HL-60 (cell line): ENCODE measurements around the gene NPY4R2.
"Not testable (repeated sequence)": the region's sequence is repeated elsewhere in the genome, so short reads cannot be mapped to it uniquely, and the experiment has no call there.

Experiments
- CTCF ChIP-seq: IDR thresholded peaks from one replicate; pipeline ENCODE4 v1.5.1; 2011; ENCODE audit warnings: low read length, control low read depth, inconsistent platforms; ENCODE audit not compliant: insufficient read depth
- GABPA ChIP-seq: IDR thresholded peaks from 2 replicates; pipeline ENCODE4 v1.6.1; 2012; ENCODE audit warnings: low read depth
- POLR2AphosphoS5 ChIP-seq: IDR thresholded peaks from 2 replicates; pipeline ENCODE4 v1.6.1; 2012; ENCODE audit warnings: low read depth
- REST ChIP-seq: IDR thresholded peaks from 2 replicates; pipeline ENCODE4 v1.6.1; 2012; ENCODE audit warnings: low read depth; ENCODE audit not compliant: insufficient replicate concordance
- SPI1 ChIP-seq: IDR thresholded peaks from 2 replicates; pipeline ENCODE4 v1.6.1; 2012; ENCODE audit warnings: low read depth, mild to moderate bottlenecking, borderline replicate concordance

GRCh38 chr10:47936772-47937228, 18.3 kb downstream of the NPY4R2 start:
- not testable (repeated sequence) for TF ChIP-seq POLR2AphosphoS5, CTCF, REST, GABPA, SPI1
